Measurements from ENCODE around the gene BLVRB.

BLVRB gene

DNA sequence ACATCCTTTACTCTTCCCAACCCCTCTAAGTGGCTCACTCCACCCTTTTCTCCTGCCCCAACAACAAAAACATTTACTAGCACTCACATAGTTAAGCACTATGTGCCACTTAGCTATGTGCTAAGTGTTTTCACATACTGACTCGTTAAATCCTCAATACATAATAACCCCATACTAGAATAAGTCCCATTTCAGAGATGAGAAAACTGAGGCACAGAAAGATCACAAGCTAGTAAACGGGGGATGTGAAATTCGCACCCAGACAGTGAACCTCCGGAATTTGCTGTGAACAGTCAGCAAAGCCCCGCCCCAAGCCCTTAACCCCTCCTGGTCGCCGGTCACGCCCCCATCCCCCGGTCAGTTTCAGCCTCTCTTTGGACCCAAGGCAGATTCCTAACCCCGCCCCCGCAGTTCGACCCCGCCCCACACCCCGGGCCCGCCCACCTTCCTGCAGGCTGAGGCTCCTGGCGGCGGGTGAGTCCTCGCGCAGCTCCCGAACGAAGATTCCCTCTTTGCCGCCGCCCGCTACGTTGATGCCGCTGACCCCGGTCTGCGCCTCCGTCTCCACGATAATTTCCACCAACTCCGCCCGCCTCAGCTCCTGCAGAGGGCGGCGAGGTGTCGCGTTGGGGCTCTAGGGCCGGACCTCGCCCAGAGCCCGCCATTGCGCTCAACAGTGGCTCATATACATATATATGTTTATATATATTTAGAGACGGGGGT is 62.1 kb downstream of the BLVRB start:
- no peaks in the 10 kb centered on the region for H3K79me2 ChIP-seq (ENCODE audit: control insufficient read depth, insufficient read depth, low read length, unreplicated experiment)
- H3K27ac ChIP-seq (ENCODE audit: low read depth, low read length): no peak overlapping the region
- peak overlapping the region; percentile 78 for H2AFZ ChIP-seq (ENCODE audit: low read length, unreplicated experiment)
- no peaks in the 10 kb centered on the region for H3K27me3 ChIP-seq (ENCODE audit: insufficient read depth, low read length)
- no peaks in the 10 kb centered on the region for H3K36me3 ChIP-seq (ENCODE audit: insufficient read depth, low read length)
- H3K4me1 ChIP-seq (ENCODE audit: control insufficient read depth, insufficient read depth, low read length, unreplicated experiment): no peaks in the 10 kb centered on the region
- H3K4me3 ChIP-seq (ENCODE audit: low read depth, low read length): peak overlapping the region; percentile 75

GRCh38 chr19:40400559-40400958 is 65.0 kb downstream of the BLVRB start:
- H3K4me1 ChIP-seq (ENCODE audit: control insufficient read depth, insufficient read depth, low read length, unreplicated experiment): no peaks in the 10 kb centered on the region
- H2AFZ ChIP-seq (ENCODE audit: low read length, unreplicated experiment): no peak overlapping the region
- H3K27me3 ChIP-seq (ENCODE audit: insufficient read depth, low read length): no peaks in the 10 kb centered on the region

DNA sequence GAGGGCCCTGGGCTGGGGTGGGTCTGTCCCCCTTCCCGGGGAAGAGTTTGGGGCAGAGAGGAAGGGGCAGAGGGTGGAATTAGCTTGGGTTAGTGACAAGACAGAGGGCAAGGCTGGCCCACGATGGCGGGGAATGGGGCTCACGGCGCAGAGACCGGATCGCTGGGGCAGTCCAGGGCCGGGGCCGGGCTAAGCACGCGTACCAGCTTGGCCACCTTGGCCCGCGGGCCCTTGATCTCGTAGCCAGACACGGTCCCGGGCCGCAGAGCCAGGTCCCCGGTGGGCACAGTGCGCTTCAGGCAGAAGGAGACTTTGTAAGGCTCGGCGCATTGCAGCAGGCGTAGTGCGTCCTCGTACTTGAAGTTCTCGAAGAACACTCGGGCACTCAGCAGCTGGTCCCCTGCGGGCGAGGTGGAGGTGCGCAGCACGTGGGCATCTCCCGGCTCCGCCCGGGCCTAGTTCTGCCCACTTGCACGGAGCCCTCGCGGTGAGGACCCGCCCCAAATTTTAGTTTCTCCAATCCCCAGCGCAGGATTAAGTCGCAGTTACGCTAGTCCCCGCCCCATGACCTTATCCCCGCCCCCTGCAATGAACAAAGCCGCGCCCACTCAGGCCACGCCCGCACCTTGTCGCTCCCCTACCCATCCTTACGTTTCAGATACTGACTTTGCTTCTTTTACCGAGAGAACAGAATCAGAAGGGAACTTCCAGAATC is 67.0 kb downstream of the BLVRB start:
- no peaks in the 10 kb centered on the region for H3K4me1 ChIP-seq (ENCODE audit: control insufficient read depth, insufficient read depth, low read length, unreplicated experiment)
- H3K36me3 ChIP-seq (ENCODE audit: insufficient read depth, low read length): no peaks in the 10 kb centered on the region
- H3K27ac ChIP-seq (ENCODE audit: low read depth, low read length): no peak overlapping the region
- H2AFZ ChIP-seq (ENCODE audit: low read length, unreplicated experiment): no peak overlapping the region
- H3K4me3 ChIP-seq (ENCODE audit: low read depth, low read length): no peak overlapping the region
- H3K79me2 ChIP-seq (ENCODE audit: control insufficient read depth, insufficient read depth, low read length, unreplicated experiment): no peaks in the 10 kb centered on the region
- no peaks in the 10 kb centered on the region for H3K27me3 ChIP-seq (ENCODE audit: insufficient read depth, low read length)

More at GRCh38 chr19:40400559-40400958, 65.0 kb downstream of the BLVRB start:
- no peaks in the 10 kb centered on the region for H3K36me3 ChIP-seq (ENCODE audit: insufficient read depth, low read length)
- H3K4me3 ChIP-seq (ENCODE audit: low read depth, low read length): no peak overlapping the region
- no peak overlapping the region for H3K27ac ChIP-seq (ENCODE audit: low read depth, low read length)
- H3K79me2 ChIP-seq (ENCODE audit: control insufficient read depth, insufficient read depth, low read length, unreplicated experiment): no peaks in the 10 kb centered on the region

Measured in ACC112 (cell line).